ENCODE measurements around the gene ATP6V1D. TPM values are rescaled to one million over a fixed set of nuclear protein-coding genes. Genes with fewer than 3 reads are reported as not detected.

Gene ATP6V1D
- total and polyA plus RNA-seq, 2 of the 8 experiments (the other 6 are each of a cell fraction or from before 2014, with no cell fraction given), result 45.1 to 76.3 TPM

GRCh38 chr14:67313153-67313552 is 46.5 kb downstream of the ATP6V1D start:
- Histone ChIP-seq H2BK15ac (ENCODE audit: low read length) (no peak overlapping the region), H3K23me2 (ENCODE audit: low read depth, low read length) (no peaks in the 10 kb centered on the region; the same call in 1 of the 2 replicates), H3K14ac (ENCODE audit: insufficient read length) (no peak overlapping the region), H3K27ac (ENCODE audit: low read depth, low read length) (no peak overlapping the region), H4K20me1 (replicated peaks in 1 of 2; ENCODE audit: control insufficient read depth in 1 of 2, insufficient read depth in 2 of 2, low read length in 2 of 2) (no peaks in the 10 kb centered on the region), H4K91ac (replicated peaks; ENCODE audit: insufficient read length, low read length) (no peak overlapping the region), H3K9me3 (ENCODE audit: insufficient read depth in 2 of 2, low read depth in 1 of 2, low read length in 1 of 2) (no peaks in the 10 kb centered on the region), H3K56ac (replicated peaks; ENCODE audit: insufficient read length, low read depth, low read length) (no peak overlapping the region), H3K23ac (ENCODE audit: insufficient read length) (no peak overlapping the region), H2BK12ac (ENCODE audit: low read depth, low read length) (no peak overlapping the region), H3K18ac (ENCODE audit: extremely low read depth, low read length) (no peak overlapping the region), H4K5ac (ENCODE audit: insufficient read length, low read depth, low read length) (no peak overlapping the region), H2BK20ac (ENCODE audit: low read length) (no peak overlapping the region), H2BK5ac (ENCODE audit: low read depth, low read length) (no peak overlapping the region), H3K79me1 (ENCODE audit: low read depth, low read length) (no peaks in the 10 kb centered on the region), H2AK5ac (ENCODE audit: low read depth, low read length) (no peak overlapping the region), H3K4me3 (ENCODE audit: extremely low read depth in 1 of 4, insufficient read depth in 2 of 4, low read depth in 3 of 4, low read length in 4 of 4) (no peak overlapping the region), H3K4me2 (ENCODE audit: insufficient read depth in 1 of 2, low read depth in 2 of 2, low read length in 2 of 2) (no peak overlapping the region), H3K27me3 (replicated peaks in 1 of 4; ENCODE audit: control insufficient read depth in 3 of 4, extremely low read depth in 1 of 4, insufficient read depth in 3 of 4, low read length in 3 of 4) (no peaks in the 10 kb centered on the region), H3K4ac (replicated peaks; ENCODE audit: insufficient read length, low read depth, low read length) (no peak overlapping the region), H4K8ac (ENCODE audit: extremely low read depth, insufficient read depth, low read length) (no peak overlapping the region), H3K4me1 (replicated peaks in 1 of 4; ENCODE audit: control insufficient read depth in 3 of 4, insufficient read depth in 4 of 4, low read length in 3 of 4) (no peaks in the 10 kb centered on the region), H3K79me2 (ENCODE audit: control insufficient read depth in 1 of 2, insufficient read depth in 2 of 2, low read length in 2 of 2) (no peaks in the 10 kb centered on the region), H3K36me3 (ENCODE audit: control insufficient read depth in 2 of 4, insufficient read depth in 4 of 4, low read length in 3 of 4) (peaks cover 0 to 12% (median 0%) of the 10 kb centered on the region in 4 experiments; a peak in 1 of 8 replicates), H3K9ac (replicated peaks in 1 of 4; ENCODE audit: extremely low read depth in 1 of 4, low read depth in 3 of 4, low read length in 3 of 4) (no peak overlapping the region), H2AFZ (ENCODE audit: low read length) (no peak overlapping the region), H2BK120ac (replicated peaks; ENCODE audit: low read depth, low read length) (no peak overlapping the region)
- no peak for TF ChIP-seq CBX8 (IDR thresholded peaks at IDR 0.05; ENCODE audit: borderline replicate concordance, low read depth, low read length)
- no peak for TF ChIP-seq SIX5 (IDR thresholded peaks at IDR 0.05; ENCODE audit: low read depth, low read length)
- TF ChIP-seq POLR2A (IDR thresholded peaks at IDR 0.05; ENCODE audit: control extremely low read depth in 1 of 2, low read depth in 2 of 2, low read length in 2 of 2), result no peak
- TF ChIP-seq KDM5A (IDR thresholded peaks at IDR 0.05; ENCODE audit: low read length), result no peak
- TF ChIP-seq FOSL1 (IDR thresholded peaks at IDR 0.05; ENCODE audit: insufficient read depth, low read depth, low read length), result no peak
- FAIRE-seq (no peak), DNase-seq (ENCODE audit: low read depth in 1 of 2, low spot score in 2 of 2) (no peak)
- ChIA-PET POLR2A (ENCODE audit: partially characterized antibody) (no interaction called here), CTCF (ENCODE audit: partially characterized antibody) (no interaction called here)
- WGBS, 2 experiments (ENCODE audit: extremely low coverage in 1 of 2, insufficient coverage in 1 of 2, insufficient read length in 1 of 2, insufficient replicate concordance in 2 of 2, low coverage in 1 of 2, low lambda C conversion rate in 2 of 2, missing lambda C conversion rate in 1 of 2), result 88% methylated on average over 1 of the region's 1 CpG; no CpG with 5 or more reads in 1 of the 2 experiments

Measured in H1 (cell line).